Hepatocyte (in vitro differentiated cells): ENCODE data around the gene ATP8A1.

Experiments
- CTCF ChIP-seq: fragments of 200-600 bp; sonication (generic); IDR thresholded peaks from 2 replicates; pipeline ENCODE4 v1.5.1; 2016; ENCODE audit warnings: antibody characterized with exemption, mild to moderate bottlenecking; ENCODE audit not compliant: poor library complexity
- EZH2phosphoT487 ChIP-seq: fragments of 200-600 bp; sonication (generic); IDR thresholded peaks from one replicate; pipeline ENCODE4 v1.6.1; 2018; ENCODE audit warnings: antibody characterized with exemption, mild to moderate bottlenecking, low read depth, moderate library complexity; ENCODE audit not compliant: unreplicated experiment, severe bottlenecking

- TF ChIP-seq CTCF (no peak), EZH2phosphoT487 (no peak)
Measured at GRCh38 chr4:42440083-42440482, 216.8 kb downstream of the ATP8A1 start.
